ENCODE measurements around the gene GRIK2.
A peak's percentile ranks its signal among the peaks of the same experiment; 100 is the strongest.
"Not testable (repeated sequence)": the region's sequence is repeated elsewhere in the genome, so short reads cannot be mapped to it uniquely, and the experiment has no call there.

GRIK2 gene

GRCh38 chr6:102088160-102088559 lies 694.7 kb downstream of the GRIK2 start:
- H3K9me3 ChIP-seq; H3K36me3 ChIP-seq (replicated peaks); H3K27me3 ChIP-seq (ENCODE audit: low read depth); DNase-seq (ENCODE audit: low spot score in 2 of 2); H3K4me1 ChIP-seq; H3K4me3 ChIP-seq; in situ Hi-C loops (cut with MboI; ENCODE audit: low sequenced_read_pairs): not testable (repeated sequence)

- Histone ChIP-seq H3K36me3 (replicated peaks) (no peaks in the 10 kb centered on the region), H3K4me1 (no peaks in the 10 kb centered on the region), H3K9me3 (no peaks in the 10 kb centered on the region), H3K4me3 (no peak overlapping the region), H3K27me3 (ENCODE audit: low read depth) (no peaks in the 10 kb centered on the region)
- DNase-seq (ENCODE audit: low spot score in 2 of 2), result peak; percentile 34 to 39
- in situ Hi-C loops (cut with MboI; ENCODE audit: low sequenced_read_pairs), result no loop called here
These were observed 720.9 kb downstream of the GRIK2 start for GRCh38 chr6:102114402-102114801.

- no peaks in the 10 kb centered on the region for H3K4me1 ChIP-seq
- no peak overlapping the region for H3K4me3 ChIP-seq
- H3K36me3 ChIP-seq (replicated peaks), result no peaks in the 10 kb centered on the region
- in situ Hi-C loops (cut with MboI; ENCODE audit: low sequenced_read_pairs), result no loop called here
- no peaks in the 10 kb centered on the region for H3K27me3 ChIP-seq (ENCODE audit: low read depth)
- no peak for DNase-seq (ENCODE audit: low spot score in 2 of 2)
- H3K9me3 ChIP-seq, result no peaks in the 10 kb centered on the region
These were observed 722.4 kb downstream of the GRIK2 start for GRCh38 chr6:102115911-102116310.

- H3K4me1 ChIP-seq, result no peaks in the 10 kb centered on the region
- no peaks in the 10 kb centered on the region for H3K27me3 ChIP-seq (ENCODE audit: low read depth)
- DNase-seq (ENCODE audit: low spot score in 2 of 2), result no peak
- H3K9me3 ChIP-seq, result no peaks in the 10 kb centered on the region
- in situ Hi-C loops (cut with MboI; ENCODE audit: low sequenced_read_pairs), result no loop called here
- H3K4me3 ChIP-seq, result no peak overlapping the region
- H3K36me3 ChIP-seq (replicated peaks), result no peaks in the 10 kb centered on the region
These were observed 724.5 kb downstream of the GRIK2 start for GRCh38 chr6:102118034-102118433.
